NCI-H526 (cell line): Measurements from ENCODE around the gene PALB2.

Experiments
- DNase-seq, 2 experiments: peaks; one replicate each; lab custom pipeline; 2025; lab: John Stamatoyannopoulos, UW

The PALB2 gene

GRCh38 chr16:23581764-23582163 lies 59.3 kb downstream of the PALB2 start:
- no peak for DNase-seq

- no peak for DNase-seq
Measured at GRCh38 chr16:23580391-23580790, 60.7 kb downstream of the PALB2 start.

GRCh38 chr16:23579371-23579770 lies 61.7 kb downstream of the PALB2 start:
- no peak for DNase-seq

GRCh38 chr16:23578101-23578830 lies 62.8 kb downstream of the PALB2 start:
- DNase-seq = no peak

GRCh38 chr16:23577493-23577892 lies 63.6 kb downstream of the PALB2 start:
- DNase-seq = no peak

- DNase-seq = no peak
Measured at GRCh38 chr16:23575834-23576233, 65.3 kb downstream of the PALB2 start.

- no peak for DNase-seq
Measured at GRCh38 chr16:23573817-23574216, 67.3 kb downstream of the PALB2 start.

GRCh38 chr16:23572394-23572793 lies 68.7 kb downstream of the PALB2 start:
- no peak for DNase-seq

GRCh38 chr16:23571895-23572294 lies 69.2 kb downstream of the PALB2 start:
- DNase-seq = no peak

GRCh38 chr16:23570992-23571632 lies 70.0 kb downstream of the PALB2 start:
- DNase-seq = no peak

- no peak for DNase-seq
Measured at GRCh38 chr16:23567602-23568001, 73.5 kb downstream of the PALB2 start.

GRCh38 chr16:23566724-23567123 lies 74.4 kb downstream of the PALB2 start:
- no peak for DNase-seq

- DNase-seq = no peak
Measured at GRCh38 chr16:23564575-23565363, 76.3 kb downstream of the PALB2 start.

GRCh38 chr16:23563186-23563585 lies 77.9 kb downstream of the PALB2 start:
- no peak for DNase-seq

GRCh38 chr16:23562505-23562904 lies 78.6 kb downstream of the PALB2 start:
- DNase-seq = no peak

- no peak for DNase-seq
Measured at GRCh38 chr16:23561586-23561985, 79.5 kb downstream of the PALB2 start.

GRCh38 chr16:23557779-23558702 lies 83.1 kb downstream of the PALB2 start:
- peak in 1 of 2 experiments; percentile 12 for DNase-seq

- peak; percentile 95 to 98 for DNase-seq
Measured at GRCh38 chr16:23556881-23557778, 84.0 kb downstream of the PALB2 start, which contains the start of the genes EARS2 and UBFD1. EARS2 (minus strand) TSS chr16:23557350; CDS start chr16:23557343, 7 bp downstream. UBFD1 (plus strand) TSS chr16:23557727; CDS start chr16:23557743, 16 bp downstream.

- no peak for DNase-seq
Measured at GRCh38 chr16:23554536-23554935, 86.6 kb downstream of the PALB2 start.
